B cell (primary cell): ENCODE measurements around the gene IPO4. TPM values are rescaled to one million over a fixed set of nuclear protein-coding genes. Genes with fewer than 3 reads are reported as not detected.

Experiments used
- ATAC-seq: fragments of 200-7000 bp; cut with Tn5 transposase; one replicate; pipeline ENCODE4 v1.10.0; 2021; ENCODE audit warnings: low read depth, mild to moderate bottlenecking, moderate number of reproducible peaks, moderate library complexity
- CTCF ChIA-PET: fragments of 350-600 bp; sonication (Branson Sonifier 250); formaldehyde crosslinking; loops from one replicate; lab custom pipeline; 2021; ENCODE audit warnings: antibody characterized with exemption, inconsistent platforms; lab: Charles Lee
- POLR2A ChIA-PET: fragments of 350-600 bp; sonication (Branson Sonifier 250); formaldehyde crosslinking; loops from one replicate; lab custom pipeline; 2021; ENCODE audit warnings: antibody characterized with exemption; lab: Charles Lee
- DNase-seq: peaks from one replicate; pipeline ENCODE4 v3.0.0; 2013
- H2AFZ ChIP-seq: 2 replicates; pipeline ENCODE4 v1.6.1; 2012; ENCODE audit warnings: mild to moderate bottlenecking, low read depth, low read length; ENCODE audit not compliant: insufficient read depth, poor library complexity, severe bottlenecking
- H3K27ac ChIP-seq, 2 donors: 1 replicate in 1 of 2; 2 replicates in 1 of 2; pipeline ENCODE4 v1.5.1; 2012 to 2013; ENCODE audit warnings: low read length in 2 of 2, mild to moderate bottlenecking in 2 of 2, moderate library complexity in 1 of 2
- H3K27me3 ChIP-seq, 4 experiments: fragments of 200-600 bp in 1 of 4; sonication (generic) in 1 of 4; replicated peaks in 1 of 4; 1 replicate in 2 of 4; 2 replicates in 2 of 4; pipeline versions ENCODE4 v1.6.1 to v1.7.0; 2013 to 2016; ENCODE audit warnings: low read length in 3 of 4, mild to moderate bottlenecking in 2 of 4, mixed read lengths in 1 of 4, moderate library complexity in 1 of 4; ENCODE audit not compliant: insufficient read depth in 4 of 4, control insufficient read depth in 3 of 4; ENCODE audit errors: control extremely low read depth in 1 of 4
- H3K36me3 ChIP-seq, 2 experiments: replicated peaks in 1 of 2; 1 replicate in 1 of 2; 2 replicates in 1 of 2; pipeline versions ENCODE4 v1.6.1 to v1.7.1; 2013; ENCODE audit warnings: low read length in 1 of 2; ENCODE audit not compliant: insufficient read depth in 2 of 2, control insufficient read depth in 1 of 2; ENCODE audit errors: control extremely low read depth in 1 of 2, extremely low read depth in 1 of 2
- H3K4me1 ChIP-seq, 2 donors: fragments of 200-600 bp in 1 of 2; sonication (generic) in 1 of 2; 1 replicate in 1 of 2; 2 replicates in 1 of 2; pipeline versions ENCODE4 v1.5.1 to v1.6.1; 2013 to 2017; ENCODE audit warnings: low read length in 2 of 2; ENCODE audit not compliant: control insufficient read depth in 2 of 2, insufficient read depth in 2 of 2
- H3K4me2 ChIP-seq: replicated peaks from 2 replicates; pipeline ENCODE3; 2012; ENCODE audit warnings: mild to moderate bottlenecking, low read depth, low read length; ENCODE audit not compliant: poor library complexity, severe bottlenecking
- H3K4me3 ChIP-seq, 5 experiments: fragments of 200-600 bp in 1 of 5; sonication (generic) in 1 of 5; 1 replicate in 3 of 5; 2 replicates in 2 of 5; pipeline versions ENCODE4 v1.5.1 to v1.7.0; 2011 to 2016; ENCODE audit warnings: low read length in 4 of 5, mild to moderate bottlenecking in 4 of 5, low read depth in 2 of 5, control low read depth in 1 of 5, moderate library complexity in 1 of 5; ENCODE audit not compliant: insufficient read depth in 1 of 5; ENCODE audit errors: control extremely low read depth in 1 of 5, extremely low read depth in 1 of 5
- H3K79me2 ChIP-seq: fragments of 200-600 bp; sonication (generic); one replicate; pipeline ENCODE4 v1.6.0; 2016; ENCODE audit warnings: low read length; ENCODE audit not compliant: control insufficient read depth, insufficient read depth
- H3K9ac ChIP-seq: fragments of 200-600 bp; sonication (generic); 2 replicates; pipeline ENCODE4 v1.6.1; 2017; ENCODE audit warnings: mild to moderate bottlenecking, low read length, moderate library complexity
- H3K9me3 ChIP-seq, 3 donors: one replicate each; pipeline versions ENCODE4 v1.6.1 to v1.7.1; 2013; ENCODE audit warnings: low read length in 2 of 3; ENCODE audit not compliant: control insufficient read depth in 2 of 3, insufficient read depth in 1 of 3; ENCODE audit errors: control extremely low read depth in 1 of 3
- H4K20me1 ChIP-seq: 2 replicates; pipeline ENCODE4 v1.6.0; 2012; ENCODE audit warnings: mild to moderate bottlenecking, low read length; ENCODE audit not compliant: insufficient read depth, control insufficient read depth, poor library complexity, severe bottlenecking
- H3K27ac Mint-ChIP-seq: one replicate; pipeline ENCODE4 v1.8.0; 2021; ENCODE audit warnings: mixed read lengths
- H3K27me3 Mint-ChIP-seq: one replicate; pipeline ENCODE4 v1.8.0; 2021; ENCODE audit warnings: mixed read lengths
- H3K4me1 Mint-ChIP-seq: one replicate; pipeline ENCODE4 v1.8.0; 2021; ENCODE audit warnings: mixed read lengths
- H3K4me3 Mint-ChIP-seq: one replicate; pipeline ENCODE4 v1.8.0; 2021; ENCODE audit warnings: mixed read lengths
- H3K9me3 Mint-ChIP-seq: one replicate; pipeline ENCODE4 v1.8.0; 2022; ENCODE audit warnings: mixed read lengths; ENCODE audit not compliant: insufficient read depth
- CTCF ChIP-seq: fragments of 200-600 bp; IDR thresholded peaks from one replicate; pipeline ENCODE4 v1.8.0; 2022; ENCODE audit warnings: antibody characterized with exemption, mild to moderate bottlenecking
- EZH2 ChIP-seq: IDR thresholded peaks from 2 replicates; pipeline ENCODE4 v1.6.1; 2012; ENCODE audit warnings: borderline replicate concordance, low read depth, mild to moderate bottlenecking, moderate library complexity, low read length; ENCODE audit not compliant: insufficient read depth, poor library complexity, severe bottlenecking
- WGBS: methylation state at CpG from one replicate; pipeline ENCODE4 v1.1.5; 2013; ENCODE audit warnings: missing lambda C conversion rate; ENCODE audit not compliant: insufficient coverage; 5-methylcytosine and 5-hydroxymethylcytosine counted together
- intact Hi-C: fragments of 100-400 bp; cut with micrococcal nuclease; formaldehyde crosslinking; loops from one replicate; pipeline ENCODE4 v1.10.0; 2022
- polyA plus RNA-seq: library from polyadenylated mRNA; depleted of rRNA; stranded (reverse); fragments of >200 nt; gene quantifications from 2 replicates; pipeline ENCODE4 v1.2.3, GENCODE V29; 2012
- total RNA-seq, 2 donors: library from RNA; stranded (reverse); fragments of 120-200 nt in 1 of 2; gene quantifications; 1 replicate in 1 of 2; 2 replicates in 1 of 2; pipeline versions ENCODE4 v1.2.3 to v1.2.4, GENCODE V29; 2013 to 2022

Gene IPO4
- total and polyA plus RNA-seq, 2 donors (not counting 1 experiment from before 2014, with no cell fraction given), result 28.3 to 35.0 TPM

DNA sequence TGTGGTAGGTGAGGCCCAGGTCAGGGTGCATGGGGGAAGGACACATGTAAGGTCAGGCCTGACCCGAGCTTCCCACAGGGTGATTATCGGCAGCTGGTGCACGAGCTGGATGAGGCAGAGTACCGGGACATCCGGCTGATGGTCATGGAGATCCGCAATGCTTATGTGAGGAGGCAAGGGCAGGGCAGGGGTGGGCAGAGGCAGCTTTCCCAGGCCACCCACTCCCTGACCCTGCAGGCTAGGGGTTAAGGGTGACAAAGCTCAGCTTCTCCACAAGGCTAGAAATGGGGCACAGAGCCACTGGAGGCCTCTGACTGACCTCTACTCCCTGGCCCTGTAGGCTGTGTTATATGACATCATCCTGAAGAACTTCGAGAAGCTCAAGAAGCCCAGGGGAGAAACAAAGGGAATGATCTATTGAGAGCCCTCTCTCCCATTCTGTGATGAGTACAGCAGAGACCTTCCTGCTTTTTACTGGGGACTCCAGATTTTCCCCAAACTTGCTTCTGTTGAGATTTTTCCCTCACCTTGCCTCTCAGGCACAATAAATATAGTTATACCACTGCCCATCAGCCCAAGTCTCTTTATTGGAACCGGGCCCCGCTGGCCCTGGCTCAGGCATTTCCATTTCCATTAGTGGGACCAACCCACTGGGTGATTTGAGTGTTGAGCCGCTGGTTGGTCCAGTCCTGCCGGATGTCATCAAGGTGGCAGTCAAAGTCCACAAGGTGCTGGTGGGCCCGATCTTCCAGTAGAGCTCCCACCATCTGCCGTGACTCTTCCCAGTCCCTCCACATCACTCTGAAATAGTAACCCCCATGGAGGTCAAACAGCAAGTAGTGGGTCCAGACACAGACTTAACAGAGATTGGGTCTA lies 50.0 kb downstream of the IPO4 start:
- peaks cover 16% of the 10 kb centered on the region for H4K20me1 ChIP-seq
- H3K4me3 Mint-ChIP-seq, result peak overlapping the region; percentile 65
- H3K9me3 ChIP-seq, result no peaks in the 10 kb centered on the region
- 95% methylated on average over 11 of the region's 13 CpGs for WGBS
- peaks cover 0 to 34% of the 10 kb centered on the region in 2 experiments for H3K36me3 ChIP-seq
- no peak for TF ChIP-seq CTCF
- no peak for TF ChIP-seq EZH2
- H3K4me1 Mint-ChIP-seq, result peaks cover 58% of the 10 kb centered on the region
- intact Hi-C loops, result no loop called here
- ATAC-seq (no peak), DNase-seq (no peak)
- H2AFZ ChIP-seq, result no peak overlapping the region
- peak overlapping the region; percentile 47 for H3K27ac Mint-ChIP-seq
- H3K9ac ChIP-seq, result no peak overlapping the region
- ChIA-PET CTCF (interaction anchor here (0.7 to 4.6 kb wide), 5 partner anchors 14 to 195 kb away, joined by 3 to 43 read pairs (median 9); partner anchors contain the start of genes DCAF11, IRF9 and NRL), POLR2A (interaction anchor here (0.6 to 1.0 kb wide), 3 partner anchors 8 to 55 kb away, joined by 3 to 4 read pairs (median 3); partner anchors contain the start of genes DCAF11, NRL and PSME2)
- peaks cover 62% of the 10 kb centered on the region for H3K79me2 ChIP-seq
- H3K27ac ChIP-seq, result no peak overlapping the region
- no peaks in the 10 kb centered on the region for H3K27me3 ChIP-seq
- no peak overlapping the region for H3K4me3 ChIP-seq
- no peaks in the 10 kb centered on the region for H3K9me3 Mint-ChIP-seq
- H3K4me2 ChIP-seq, result no peak overlapping the region
- H3K4me1 ChIP-seq, result peaks cover 27 to 41% of the 10 kb centered on the region in 2 donors
- H3K27me3 Mint-ChIP-seq, result no peaks in the 10 kb centered on the region
